Osteoblast (primary cell): ENCODE data around the gene SELENOH. TPM values are rescaled to one million over a fixed set of nuclear protein-coding genes. Genes with fewer than 3 reads are reported as not detected.
"Not testable (repeated sequence)": the region's sequence is repeated elsewhere in the genome, so short reads cannot be mapped to it uniquely, and the experiment has no call there.

Experiments
- DNase-seq: peaks from one replicate; pipeline ENCODE4 v3.0.0; 2011; ENCODE audit warnings: low spot score, mixed read lengths; ENCODE audit not compliant: insufficient read length; ENCODE audit errors: missing footprints
- H2AFZ ChIP-seq: 2 replicates; pipeline ENCODE4 v1.6.0; 2011; ENCODE audit warnings: mild to moderate bottlenecking, low read length
- H3K27ac ChIP-seq: 2 replicates; pipeline ENCODE4 v1.5.1; 2011; ENCODE audit warnings: mild to moderate bottlenecking, low read depth, low read length, moderate library complexity
- H3K27me3 ChIP-seq: 2 replicates; pipeline ENCODE4 v1.6.0; 2012; ENCODE audit warnings: mild to moderate bottlenecking, control low read depth, inconsistent platforms, low read length, moderate library complexity; ENCODE audit not compliant: insufficient read depth
- H3K36me3 ChIP-seq: 2 replicates; pipeline ENCODE4 v1.5.1; 2011; ENCODE audit warnings: mild to moderate bottlenecking, low read length, control low read depth, moderate library complexity; ENCODE audit not compliant: insufficient read depth
- H3K4me1 ChIP-seq: 2 replicates; pipeline ENCODE4 v1.5.1; 2011; ENCODE audit warnings: mild to moderate bottlenecking, low read length, control low read depth, moderate library complexity; ENCODE audit not compliant: insufficient read depth
- H3K4me2 ChIP-seq: 2 replicates; pipeline ENCODE4 v1.6.0; 2011; ENCODE audit warnings: mild to moderate bottlenecking, low read length; ENCODE audit not compliant: insufficient read depth
- H3K4me3 ChIP-seq: fragments of 200-600 bp; sonication (generic); 3 replicates; pipeline ENCODE4 v1.5.1; 2012; ENCODE audit warnings: mild to moderate bottlenecking, low read length, inconsistent platforms; ENCODE audit not compliant: insufficient read depth
- H3K79me2 ChIP-seq: 2 replicates; pipeline ENCODE4 v1.6.0; 2012; ENCODE audit warnings: mild to moderate bottlenecking, low read length, control low read depth, inconsistent platforms; ENCODE audit not compliant: insufficient read depth
- H3K9me3 ChIP-seq: 2 replicates; pipeline ENCODE4 v1.5.1; 2011; ENCODE audit warnings: low read depth, low read length, control low read depth
- H4K20me1 ChIP-seq: 2 replicates; pipeline ENCODE4 v1.6.0; 2012; ENCODE audit warnings: mild to moderate bottlenecking, low read length, control low read depth; ENCODE audit not compliant: insufficient read depth
- total RNA-seq: library from RNA; depleted of rRNA; stranded (reverse); fragments of >200 nt; gene quantifications from 2 replicates; pipeline ENCODE4 v1.2.3, GENCODE V29; 2012
- TF ChIP-seq, protein P1 (sequence below): IDR thresholded peaks from 2 replicates; pipeline ENCODE4 v1.5.1; 2011; ENCODE audit warnings: mild to moderate bottlenecking, low read depth, low read length, moderate library complexity; ENCODE audit errors: extremely low read depth

The SELENOH gene
- total RNA-seq, 1 donor: 68.8 TPM

- H3K79me2 ChIP-seq: peaks cover 68% of the 10 kb centered on the region
- H3K27me3 ChIP-seq: no peaks in the 10 kb centered on the region
- H3K9me3 ChIP-seq: no peaks in the 10 kb centered on the region
- peak within 1 kb of the TSS; percentile 93 for H3K27ac ChIP-seq
- peak within 1 kb of the TSS; percentile 93 for H3K4me3 ChIP-seq
- peak within 1 kb of the TSS; percentile 96 for H3K4me2 ChIP-seq
- H3K4me1 ChIP-seq: peaks cover 21% of the 10 kb centered on the region
- H3K36me3 ChIP-seq: peaks cover 4% of the 10 kb centered on the region
- peaks cover 5% of the 10 kb centered on the region for H4K20me1 ChIP-seq
- TF ChIP-seq, protein P1, sequence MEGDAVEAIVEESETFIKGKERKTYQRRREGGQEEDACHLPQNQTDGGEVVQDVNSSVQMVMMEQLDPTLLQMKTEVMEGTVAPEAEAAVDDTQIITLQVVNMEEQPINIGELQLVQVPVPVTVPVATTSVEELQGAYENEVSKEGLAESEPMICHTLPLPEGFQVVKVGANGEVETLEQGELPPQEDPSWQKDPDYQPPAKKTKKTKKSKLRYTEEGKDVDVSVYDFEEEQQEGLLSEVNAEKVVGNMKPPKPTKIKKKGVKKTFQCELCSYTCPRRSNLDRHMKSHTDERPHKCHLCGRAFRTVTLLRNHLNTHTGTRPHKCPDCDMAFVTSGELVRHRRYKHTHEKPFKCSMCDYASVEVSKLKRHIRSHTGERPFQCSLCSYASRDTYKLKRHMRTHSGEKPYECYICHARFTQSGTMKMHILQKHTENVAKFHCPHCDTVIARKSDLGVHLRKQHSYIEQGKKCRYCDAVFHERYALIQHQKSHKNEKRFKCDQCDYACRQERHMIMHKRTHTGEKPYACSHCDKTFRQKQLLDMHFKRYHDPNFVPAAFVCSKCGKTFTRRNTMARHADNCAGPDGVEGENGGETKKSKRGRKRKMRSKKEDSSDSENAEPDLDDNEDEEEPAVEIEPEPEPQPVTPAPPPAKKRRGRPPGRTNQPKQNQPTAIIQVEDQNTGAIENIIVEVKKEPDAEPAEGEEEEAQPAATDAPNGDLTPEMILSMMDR: no peak
- peak; percentile 85 for DNase-seq
- H2AFZ ChIP-seq: peak within 1 kb of the TSS; percentile 99
These were observed 29.7 kb upstream of the SELENOH start, which contains the start of gene MED19 for GRCh38 chr11:57711414-57712255. MED19 (minus strand) TSS chr11:57712215; CDS start chr11:57712179, 36 bp downstream.

GRCh38 chr11:57712256-57713150, 28.8 kb upstream of the SELENOH start, which contains the start of gene TMX2:
TMX2 (plus strand) TSS chr11:57712593; CDS start chr11:57712619, 26 bp downstream.
- Histone ChIP-seq H3K27ac (peak within 1 kb of the TSS; percentile 93), H3K27me3 (no peaks in the 10 kb centered on the region), H3K9me3 (no peaks in the 10 kb centered on the region), H3K79me2 (peaks cover 62% of the 10 kb centered on the region), H3K4me1 (peaks cover 21% of the 10 kb centered on the region), H3K4me3 (peak within 1 kb of the TSS; percentile 93), H3K36me3 (peaks cover under 1% of the 10 kb centered on the region), H3K4me2 (peak within 1 kb of the TSS; percentile 96), H4K20me1 (peaks cover 4% of the 10 kb centered on the region), H2AFZ (peak within 1 kb of the TSS; percentile 99)
- TF ChIP-seq, protein P1: no peak
- peak; percentile 96 for DNase-seq

GRCh38 chr11:57713835-57714234, 27.5 kb upstream of the SELENOH start:
- no peaks in the 10 kb centered on the region for H3K9me3 ChIP-seq

DNA sequence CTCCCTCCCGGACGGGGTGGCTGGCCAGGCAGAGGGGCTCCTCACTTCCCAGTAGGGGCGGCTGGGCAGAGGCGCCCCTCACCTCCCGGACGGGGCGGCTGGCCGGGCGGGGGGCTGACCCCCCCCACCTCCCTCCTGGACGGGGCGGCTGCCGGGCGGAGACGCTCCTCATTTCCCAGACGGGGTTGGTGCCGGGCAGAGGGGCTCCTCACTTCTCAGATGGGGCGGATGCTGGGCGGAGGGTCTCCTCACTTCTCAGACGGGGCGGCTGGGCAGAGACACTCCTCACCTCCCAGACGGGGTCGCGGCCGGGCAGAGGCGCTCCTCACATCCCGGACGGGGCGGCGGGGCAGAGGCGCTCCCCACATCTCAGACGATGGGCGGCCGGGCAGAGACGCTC, 24.6 kb upstream of the SELENOH start:
- not testable (repeated sequence) for DNase-seq, H3K27ac ChIP-seq, H3K4me2 ChIP-seq, H2AFZ ChIP-seq, H3K4me3 ChIP-seq, H4K20me1 ChIP-seq, H3K9me3 ChIP-seq, H3K27me3 ChIP-seq, H3K36me3 ChIP-seq
- Histone ChIP-seq H3K79me2 (peaks cover 60% of the 10 kb centered on the region), H3K4me1 (peaks cover 13% of the 10 kb centered on the region)

More at GRCh38 chr11:57713835-57714234, 27.5 kb upstream of the SELENOH start:
- Histone ChIP-seq H3K4me3 (peak overlapping the region; percentile 93), H2AFZ (no peak overlapping the region), H4K20me1 (peaks cover 2% of the 10 kb centered on the region), H3K27me3 (no peaks in the 10 kb centered on the region), H3K27ac (peak overlapping the region; percentile 93), H3K4me2 (peak overlapping the region; percentile 96), H3K79me2 (peaks cover 60% of the 10 kb centered on the region), H3K36me3 (no peaks in the 10 kb centered on the region), H3K4me1 (peaks cover 21% of the 10 kb centered on the region)
- peak; percentile 23 for DNase-seq
- TF ChIP-seq, protein P1: no peak
